Colon (tissue), 2 donors: ENCODE data around the gene SCMH1.
"Not testable (repeated sequence)": the region's sequence is repeated elsewhere in the genome, so short reads cannot be mapped to it uniquely, and the experiment has no call there.

ENCODE experiments used
- FAIRE-seq: peaks from 2 replicates; lab custom pipeline; 2012; peaks lifted over from hg19 to GRCh38; lab: Jason Lieb, UNC
- donor health status: control.
- donor health status: control.

SCMH1 gene

DNA sequence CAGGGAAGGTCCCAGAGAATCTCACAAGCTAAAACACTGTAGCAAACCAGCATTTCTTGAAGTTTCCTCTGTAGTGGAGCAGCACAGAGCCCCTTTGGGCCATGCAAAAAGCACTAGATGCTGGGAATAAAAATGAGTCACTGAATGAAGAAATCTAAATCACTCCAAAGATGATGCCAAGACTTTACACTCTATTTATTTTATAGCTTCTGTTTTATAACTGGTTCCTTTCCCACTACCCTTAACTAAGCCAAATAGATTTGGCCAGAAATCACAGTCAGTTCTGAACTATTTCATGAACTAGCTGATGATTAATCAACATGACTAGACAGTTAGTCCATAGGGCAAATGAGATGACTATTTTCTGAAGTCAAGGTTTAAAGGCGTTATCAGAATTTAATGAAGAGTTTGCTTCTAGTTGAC is 89.5 kb downstream of the SCMH1 start:
- FAIRE-seq: no peak

DNA sequence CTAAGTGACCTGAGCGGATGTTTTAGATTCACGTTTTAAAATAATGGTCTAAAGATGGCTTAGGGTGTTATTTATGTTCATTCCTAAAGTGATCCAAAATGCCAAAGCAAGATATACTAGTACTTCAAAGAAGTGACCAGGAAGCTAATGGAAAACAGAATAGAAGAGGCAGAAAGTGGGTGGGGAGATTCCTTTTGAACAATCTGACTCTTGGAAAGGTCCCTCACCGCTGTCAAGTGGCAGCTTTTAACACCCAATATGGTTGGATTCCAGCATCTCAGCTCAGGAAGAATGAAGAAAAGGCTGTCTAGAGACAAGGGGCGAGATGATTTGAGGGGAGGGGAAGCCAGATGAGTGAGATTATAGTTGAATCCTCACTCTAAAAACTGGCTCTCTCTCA is 90.3 kb downstream of the SCMH1 start:
- FAIRE-seq: no peak

DNA sequence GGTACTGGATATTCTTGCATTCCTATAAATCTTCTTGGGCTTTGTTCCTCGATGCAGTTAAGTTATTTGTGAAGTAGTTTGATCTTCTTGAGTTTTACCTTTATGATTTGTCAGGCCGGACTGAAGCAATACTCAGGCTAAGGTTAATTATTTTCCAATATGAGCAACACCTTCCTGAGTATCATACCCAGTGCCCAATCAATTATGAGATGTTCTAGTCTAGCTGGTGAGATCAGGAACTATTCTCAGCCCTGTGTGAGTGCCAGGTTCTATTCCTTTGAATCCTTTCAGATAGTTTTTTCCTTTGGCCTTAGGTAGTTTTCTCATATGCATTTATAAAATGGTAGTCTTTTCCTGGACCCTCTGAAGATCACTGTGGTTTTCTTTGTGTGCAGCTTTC is 92.5 kb downstream of the SCMH1 start:
- FAIRE-seq: no peak

GRCh38 chr1:41144285-41144684 is 97.8 kb downstream of the SCMH1 start:
- FAIRE-seq: no peak

GRCh38 chr1:41138549-41138948 is 103.6 kb downstream of the SCMH1 start:
- FAIRE-seq: no peak

GRCh38 chr1:41135196-41135947 is 106.7 kb downstream of the SCMH1 start:
- FAIRE-seq: no peak

DNA sequence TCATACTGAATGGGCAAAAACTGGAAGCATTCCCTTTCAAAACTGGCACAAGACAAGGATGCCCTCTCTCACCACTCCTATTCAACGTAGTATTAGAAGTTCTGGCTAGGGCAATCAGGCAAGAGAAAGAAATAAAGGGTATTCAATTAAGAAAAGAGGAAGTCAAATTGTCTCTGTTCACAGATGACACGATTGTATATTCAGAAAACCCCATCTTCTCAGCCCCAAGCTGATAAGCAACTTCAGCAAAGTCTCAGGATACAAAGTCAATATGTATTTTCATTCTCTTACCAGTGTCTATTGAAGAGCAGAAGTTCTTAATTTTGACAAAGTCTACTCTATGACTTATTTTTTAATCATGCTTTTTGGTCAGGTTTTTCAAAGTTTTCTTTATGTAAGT is 107.8 kb downstream of the SCMH1 start:
- not testable (repeated sequence) for FAIRE-seq

- FAIRE-seq: no peak
Observed at GRCh38 chr1:41122851-41123518, 119.1 kb downstream of the SCMH1 start.

- FAIRE-seq: no peak
Observed at GRCh38 chr1:41122148-41122547, 120.0 kb downstream of the SCMH1 start.

DNA sequence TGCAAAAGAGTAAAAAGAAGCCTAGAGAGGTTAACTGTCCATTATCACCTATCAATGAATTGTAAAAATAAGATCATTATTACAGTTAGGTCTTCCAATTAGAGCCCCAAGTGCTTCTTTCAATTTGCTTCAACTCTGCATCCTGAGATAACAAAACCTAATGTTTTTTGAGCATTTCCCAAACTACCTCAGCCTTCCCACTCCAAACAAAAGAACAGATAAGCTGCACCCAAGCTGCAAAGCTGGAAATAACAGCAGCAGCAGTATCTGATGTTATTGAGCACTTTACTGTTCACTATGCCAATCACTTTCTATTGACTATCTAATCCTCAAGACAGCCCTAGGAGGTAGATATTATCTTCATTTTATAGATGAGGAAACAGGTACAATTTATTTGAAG is 123.5 kb downstream of the SCMH1 start:
- no peak for FAIRE-seq

- not testable (repeated sequence) for FAIRE-seq
Observed at GRCh38 chr1:41117241-41117640, 124.9 kb downstream of the SCMH1 start.

DNA sequence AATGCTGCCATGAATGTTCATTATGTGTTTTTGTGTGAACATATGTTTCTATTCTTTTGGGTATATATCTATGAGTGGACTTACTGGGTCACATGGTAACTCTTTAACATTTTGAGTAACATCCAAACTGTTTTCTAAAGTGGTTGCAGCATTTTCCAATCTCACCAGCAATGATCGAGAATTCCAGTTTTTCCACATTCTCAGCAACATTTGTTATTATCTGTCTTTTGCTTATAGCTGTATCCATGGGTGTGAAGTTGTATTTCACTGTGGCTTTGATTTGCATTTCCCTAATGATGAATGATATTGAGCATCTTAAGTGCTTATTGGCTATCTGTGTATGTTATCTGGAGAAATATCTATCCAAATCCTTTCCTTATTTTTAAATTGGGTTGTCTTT is 131.4 kb downstream of the SCMH1 start:
- no peak for FAIRE-seq

DNA sequence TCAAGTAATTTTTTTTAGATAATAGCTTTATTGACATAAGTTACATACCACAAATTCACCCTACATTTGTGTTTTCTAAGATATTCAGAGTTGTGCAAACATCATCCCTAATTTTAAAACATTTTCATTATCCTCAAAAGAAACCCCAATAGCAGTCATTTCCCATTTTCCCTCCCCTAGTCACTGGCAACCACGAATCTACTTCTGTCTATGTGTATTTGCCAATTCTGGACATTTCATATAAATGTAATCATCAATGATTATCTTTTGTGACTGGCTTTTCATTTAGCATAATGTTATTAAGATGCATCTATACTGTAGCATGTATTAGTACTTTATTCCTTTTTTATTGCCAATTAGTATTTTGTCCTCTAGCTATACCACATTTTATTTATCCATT is 131.8 kb downstream of the SCMH1 start:
- no peak for FAIRE-seq

GRCh38 chr1:41109310-41110197 is 132.6 kb downstream of the SCMH1 start:
- no peak for FAIRE-seq

GRCh38 chr1:41108696-41109275 is 133.3 kb downstream of the SCMH1 start:
- FAIRE-seq: no peak

- no peak for FAIRE-seq
Observed at GRCh38 chr1:41103766-41104165, 138.3 kb downstream of the SCMH1 start.

- FAIRE-seq: no peak
Observed at GRCh38 chr1:41102653-41103052, 139.5 kb downstream of the SCMH1 start.

- no peak for FAIRE-seq
Observed at GRCh38 chr1:41101950-41102607, 140.0 kb downstream of the SCMH1 start.

DNA sequence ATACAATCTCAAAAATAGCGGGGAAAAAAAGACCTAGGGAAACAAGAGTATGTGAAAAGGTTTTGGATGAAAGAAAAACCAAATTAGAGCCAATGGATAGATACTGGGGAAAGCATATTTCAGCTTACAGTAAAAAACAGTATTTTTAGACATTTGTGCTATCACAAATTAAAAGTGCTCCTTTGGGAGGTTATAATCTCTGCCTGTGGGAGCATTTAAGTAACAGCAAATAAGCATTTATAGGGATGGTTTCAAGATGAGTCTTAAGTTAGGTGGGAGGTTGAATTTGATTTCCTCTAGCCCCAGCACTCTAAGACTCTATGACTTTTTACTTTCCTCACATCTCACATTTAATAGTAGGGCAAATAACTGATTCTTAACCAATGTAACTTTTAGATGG is 141.0 kb downstream of the SCMH1 start:
- no peak for FAIRE-seq

GRCh38 chr1:41100170-41100569 is 141.9 kb downstream of the SCMH1 start:
- FAIRE-seq: no peak

DNA sequence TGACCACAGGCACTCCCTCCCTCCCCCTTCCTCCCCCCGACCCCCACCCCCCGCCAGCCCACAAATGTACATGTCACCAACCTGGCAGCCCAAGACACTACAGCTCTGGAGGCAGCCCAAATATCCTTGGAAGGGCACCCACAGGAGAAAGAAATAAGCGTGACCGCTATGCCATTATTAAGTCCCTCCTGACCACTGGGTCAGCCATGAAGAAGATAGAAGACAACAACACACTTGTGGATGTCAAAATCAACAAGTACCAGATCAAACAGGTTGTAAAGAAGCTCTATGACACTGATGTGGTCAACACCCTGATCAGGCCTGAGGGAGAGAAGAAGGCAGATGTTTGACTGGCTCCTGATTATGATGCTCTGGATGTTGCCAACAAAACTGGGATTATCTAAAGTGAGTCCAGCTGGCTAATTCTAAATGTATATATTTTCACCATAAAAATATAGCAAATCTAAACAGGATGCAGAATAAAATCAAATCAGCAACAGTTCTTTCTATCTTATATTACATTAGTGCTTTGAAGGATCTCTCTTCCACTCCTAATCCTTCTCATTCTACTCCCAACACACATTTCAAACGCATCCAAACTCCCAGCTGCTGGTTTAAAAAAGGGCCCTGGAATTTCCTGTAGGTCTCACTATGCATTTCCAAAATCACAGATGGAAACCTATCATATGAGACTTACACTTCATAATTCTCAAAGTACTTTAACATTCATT is 143.2 kb downstream of the SCMH1 start:
- FAIRE-seq: no peak
